Body of pancreas (tissue), 4 donors: ENCODE results near the gene ZNF423.

Source experiments
- POLR2A ChIP-seq, 3 donors: fragments of 450-650 bp; IDR thresholded peaks; one replicate each; pipeline ENCODE4 v1.6.1; 2016; ENCODE audit warnings: antibody characterized with exemption in 3 of 3, mild to moderate bottlenecking in 2 of 3
- TF ChIP-seq, protein P1 (sequence below), 7 experiments: fragments of 450-650 bp in 4 of 7; fragments of 200-600 bp in 3 of 7; sonication (generic) in 3 of 7; IDR thresholded peaks; one replicate each; pipeline ENCODE4 v1.5.1; 2016 to 2019; ENCODE audit warnings: antibody characterized with exemption in 7 of 7

DNA sequence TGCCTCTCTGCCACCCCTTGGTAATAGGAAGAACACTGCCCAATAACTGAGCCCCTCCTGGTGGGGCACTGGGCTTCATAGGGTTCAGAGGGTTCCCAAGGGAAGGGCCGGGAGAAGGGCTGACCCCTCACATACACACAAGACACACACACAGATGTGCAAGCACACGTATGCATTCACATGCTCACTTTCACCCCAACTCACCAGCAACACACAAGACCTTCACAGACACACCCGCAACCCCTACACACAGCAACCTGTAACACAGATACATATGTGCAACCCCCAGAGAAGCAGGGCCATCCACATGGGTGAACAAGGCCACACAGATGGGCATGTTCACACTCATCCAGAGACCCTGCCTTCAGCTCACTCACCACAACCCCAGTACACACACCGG, 225.1 kb downstream of the ZNF423 start:
- TF ChIP-seq, protein P1, sequence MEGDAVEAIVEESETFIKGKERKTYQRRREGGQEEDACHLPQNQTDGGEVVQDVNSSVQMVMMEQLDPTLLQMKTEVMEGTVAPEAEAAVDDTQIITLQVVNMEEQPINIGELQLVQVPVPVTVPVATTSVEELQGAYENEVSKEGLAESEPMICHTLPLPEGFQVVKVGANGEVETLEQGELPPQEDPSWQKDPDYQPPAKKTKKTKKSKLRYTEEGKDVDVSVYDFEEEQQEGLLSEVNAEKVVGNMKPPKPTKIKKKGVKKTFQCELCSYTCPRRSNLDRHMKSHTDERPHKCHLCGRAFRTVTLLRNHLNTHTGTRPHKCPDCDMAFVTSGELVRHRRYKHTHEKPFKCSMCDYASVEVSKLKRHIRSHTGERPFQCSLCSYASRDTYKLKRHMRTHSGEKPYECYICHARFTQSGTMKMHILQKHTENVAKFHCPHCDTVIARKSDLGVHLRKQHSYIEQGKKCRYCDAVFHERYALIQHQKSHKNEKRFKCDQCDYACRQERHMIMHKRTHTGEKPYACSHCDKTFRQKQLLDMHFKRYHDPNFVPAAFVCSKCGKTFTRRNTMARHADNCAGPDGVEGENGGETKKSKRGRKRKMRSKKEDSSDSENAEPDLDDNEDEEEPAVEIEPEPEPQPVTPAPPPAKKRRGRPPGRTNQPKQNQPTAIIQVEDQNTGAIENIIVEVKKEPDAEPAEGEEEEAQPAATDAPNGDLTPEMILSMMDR (IDR thresholded peaks at IDR 0.05): no peak
- no peak for TF ChIP-seq POLR2A (IDR thresholded peaks at IDR 0.05)
